ENCODE results near the gene ARHGAP24.

GRCh38 chr4:85967872-85968271 is 492.9 kb downstream of the ARHGAP24 start:
- TF ChIP-seq BHLHE40 (IDR thresholded peaks at IDR 0.05; ENCODE audit: borderline replicate concordance) (no peak), FOXM1 (IDR thresholded peaks at IDR 0.05; ENCODE audit: borderline replicate concordance) (no peak), SP1 (IDR thresholded peaks at IDR 0.05) (no peak), TARDBP (IDR thresholded peaks at IDR 0.05) (no peak), ELF4 (IDR thresholded peaks at IDR 0.05) (no peak), ARNT (IDR thresholded peaks at IDR 0.05) (no peak), FOXK2 (IDR thresholded peaks at IDR 0.05) (no peak), CTBP1 (IDR thresholded peaks at IDR 0.05; ENCODE audit: borderline replicate concordance) (no peak), HDGF (IDR thresholded peaks at IDR 0.05; ENCODE audit: borderline replicate concordance) (no peak), LEF1 (IDR thresholded peaks at IDR 0.05; ENCODE audit: borderline replicate concordance) (no peak), L3MBTL2 (conservative IDR thresholded peaks at IDR 0.05) (no peak)
